ENCODE data around the gene G3BP2.

The G3BP2 gene

DNA sequence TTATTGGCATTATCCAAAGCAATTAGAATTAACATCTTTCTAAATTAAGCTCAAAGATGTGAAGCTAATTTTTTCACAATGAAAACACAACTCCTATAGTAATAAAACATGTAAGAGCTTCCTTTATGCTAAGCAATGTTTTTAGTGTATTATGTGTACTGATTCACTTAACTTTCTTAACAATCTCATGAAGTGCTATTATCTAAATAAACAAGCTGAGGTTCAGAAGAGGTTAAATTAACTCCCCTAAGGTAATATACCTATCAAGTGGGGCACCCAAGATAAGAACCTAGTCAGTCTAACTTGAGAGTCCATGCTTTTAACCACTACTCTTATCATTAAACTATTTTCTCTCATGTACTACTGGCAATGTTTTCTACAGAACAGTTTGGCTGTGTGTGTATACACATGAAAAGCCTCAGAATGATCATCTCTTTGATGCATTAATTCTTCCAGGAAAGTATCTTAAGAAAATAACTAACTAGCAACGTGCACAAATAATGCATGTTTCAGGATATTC is 13.6 kb downstream of the G3BP2 start:
- TF ChIP-seq, protein P1, sequence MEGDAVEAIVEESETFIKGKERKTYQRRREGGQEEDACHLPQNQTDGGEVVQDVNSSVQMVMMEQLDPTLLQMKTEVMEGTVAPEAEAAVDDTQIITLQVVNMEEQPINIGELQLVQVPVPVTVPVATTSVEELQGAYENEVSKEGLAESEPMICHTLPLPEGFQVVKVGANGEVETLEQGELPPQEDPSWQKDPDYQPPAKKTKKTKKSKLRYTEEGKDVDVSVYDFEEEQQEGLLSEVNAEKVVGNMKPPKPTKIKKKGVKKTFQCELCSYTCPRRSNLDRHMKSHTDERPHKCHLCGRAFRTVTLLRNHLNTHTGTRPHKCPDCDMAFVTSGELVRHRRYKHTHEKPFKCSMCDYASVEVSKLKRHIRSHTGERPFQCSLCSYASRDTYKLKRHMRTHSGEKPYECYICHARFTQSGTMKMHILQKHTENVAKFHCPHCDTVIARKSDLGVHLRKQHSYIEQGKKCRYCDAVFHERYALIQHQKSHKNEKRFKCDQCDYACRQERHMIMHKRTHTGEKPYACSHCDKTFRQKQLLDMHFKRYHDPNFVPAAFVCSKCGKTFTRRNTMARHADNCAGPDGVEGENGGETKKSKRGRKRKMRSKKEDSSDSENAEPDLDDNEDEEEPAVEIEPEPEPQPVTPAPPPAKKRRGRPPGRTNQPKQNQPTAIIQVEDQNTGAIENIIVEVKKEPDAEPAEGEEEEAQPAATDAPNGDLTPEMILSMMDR (IDR thresholded peaks at IDR 0.05; ENCODE audit: insufficient read depth, low read depth, low read length, missing control alignments), result no peak
- H3K4me3 ChIP-seq (ENCODE audit: low read length), result no peak overlapping the region
- DNase-seq (ENCODE audit: low read depth), result no peak

DNA sequence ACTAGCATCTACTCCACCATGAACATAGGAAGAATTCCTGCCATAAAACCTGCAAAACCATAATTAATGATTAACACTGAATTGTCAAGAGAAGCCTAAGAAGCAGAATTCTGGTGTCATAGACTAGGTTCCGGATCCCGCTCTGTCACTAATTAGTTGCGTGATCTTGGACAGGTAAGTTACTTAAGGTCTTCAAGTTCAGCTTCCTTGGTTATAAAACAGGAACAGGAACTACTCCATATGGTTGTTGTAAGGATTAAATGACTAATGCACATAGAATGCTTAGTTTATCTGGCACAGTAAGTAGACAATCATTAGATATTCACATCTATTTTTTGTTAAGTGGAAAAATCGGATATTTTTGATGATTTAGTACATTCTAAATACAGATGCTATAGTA is 14.3 kb downstream of the G3BP2 start:
- no peak overlapping the region for H3K4me3 ChIP-seq (ENCODE audit: low read length)
- TF ChIP-seq, protein P1 (IDR thresholded peaks at IDR 0.05; ENCODE audit: insufficient read depth, low read depth, low read length, missing control alignments), result no peak
- DNase-seq (ENCODE audit: low read depth), result peak; percentile 61

DNA sequence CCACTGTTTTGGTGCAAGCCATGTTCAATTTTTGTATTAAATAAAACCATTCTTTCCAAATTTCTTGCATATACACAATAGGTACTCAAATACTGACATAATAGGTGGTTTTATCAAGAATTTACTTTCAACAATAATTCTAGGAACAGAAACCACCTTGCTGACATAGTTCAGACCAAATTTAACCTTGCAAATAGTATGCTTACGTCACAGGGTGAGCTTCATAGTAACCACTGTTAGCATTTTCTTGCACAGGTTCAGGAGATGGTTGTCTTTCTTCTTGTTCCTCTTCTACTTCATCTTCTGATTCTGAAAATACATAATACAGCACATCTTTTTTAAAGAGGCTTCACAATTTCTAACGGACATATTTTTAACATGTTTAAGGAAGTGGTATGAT is 17.6 kb downstream of the G3BP2 start:
- H3K4me3 ChIP-seq (ENCODE audit: low read length), result no peak overlapping the region
- DNase-seq (ENCODE audit: low read depth), result no peak
- TF ChIP-seq, protein P1 (IDR thresholded peaks at IDR 0.05; ENCODE audit: insufficient read depth, low read depth, low read length, missing control alignments), result no peak

DNA sequence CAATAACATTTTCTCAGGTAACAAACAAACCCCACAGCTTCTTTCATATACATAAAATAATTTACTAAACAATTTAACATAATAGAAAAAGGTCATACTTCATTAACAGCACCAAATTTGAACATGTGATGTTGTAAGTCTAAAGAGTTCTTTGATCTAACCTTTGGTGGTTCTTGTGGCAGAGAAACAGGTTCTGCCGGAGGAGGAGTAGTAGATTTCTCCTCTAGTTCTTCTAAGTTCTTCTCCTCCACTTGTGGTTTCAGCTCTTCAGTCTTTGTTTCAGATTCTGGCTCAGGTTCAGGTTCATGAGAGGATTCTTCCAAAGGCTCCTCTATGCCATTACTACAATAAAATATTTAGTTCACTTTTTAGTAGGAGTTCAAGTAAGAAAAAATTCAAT is 18.3 kb downstream of the G3BP2 start:
- H3K4me3 ChIP-seq (ENCODE audit: low read length), result no peak overlapping the region
- no peak for DNase-seq (ENCODE audit: low read depth)
- TF ChIP-seq, protein P1 (IDR thresholded peaks at IDR 0.05; ENCODE audit: insufficient read depth, low read depth, low read length, missing control alignments), result no peak

DNA sequence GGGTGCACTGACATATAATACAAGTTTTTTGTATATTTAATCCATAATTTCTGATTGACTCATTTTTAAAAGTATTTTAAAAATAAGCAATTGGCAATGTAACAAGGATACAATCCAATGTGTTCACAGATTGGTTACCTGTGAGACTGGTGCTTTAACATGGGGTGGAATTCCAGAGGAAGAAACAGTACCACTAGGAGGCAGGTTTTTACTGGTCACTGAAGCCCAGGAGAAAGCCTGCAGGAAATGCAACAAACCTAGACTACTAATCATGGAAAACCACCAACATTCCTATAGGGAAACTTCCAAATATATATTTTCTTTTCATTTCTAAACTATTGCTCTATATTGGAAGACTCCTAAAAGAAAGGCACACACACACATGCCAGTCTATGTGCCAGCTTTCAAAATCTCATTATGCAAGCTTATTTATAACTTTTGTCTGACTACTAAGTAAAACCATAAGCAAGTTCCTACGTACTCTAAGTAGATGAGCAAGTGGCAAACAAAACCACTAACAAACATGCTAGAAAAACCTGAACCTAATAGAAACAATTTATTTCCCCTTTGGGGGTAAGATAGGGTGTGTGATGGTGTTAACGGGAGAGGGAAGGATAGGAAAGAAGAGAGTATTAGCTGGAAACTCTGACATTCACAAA is 19.2 kb downstream of the G3BP2 start:
- no peak overlapping the region for H3K4me3 ChIP-seq (ENCODE audit: low read length)
- TF ChIP-seq, protein P1 (IDR thresholded peaks at IDR 0.05; ENCODE audit: insufficient read depth, low read depth, low read length, missing control alignments), result peak; percentile 61
- DNase-seq (ENCODE audit: low read depth), result peak; percentile 60

DNA sequence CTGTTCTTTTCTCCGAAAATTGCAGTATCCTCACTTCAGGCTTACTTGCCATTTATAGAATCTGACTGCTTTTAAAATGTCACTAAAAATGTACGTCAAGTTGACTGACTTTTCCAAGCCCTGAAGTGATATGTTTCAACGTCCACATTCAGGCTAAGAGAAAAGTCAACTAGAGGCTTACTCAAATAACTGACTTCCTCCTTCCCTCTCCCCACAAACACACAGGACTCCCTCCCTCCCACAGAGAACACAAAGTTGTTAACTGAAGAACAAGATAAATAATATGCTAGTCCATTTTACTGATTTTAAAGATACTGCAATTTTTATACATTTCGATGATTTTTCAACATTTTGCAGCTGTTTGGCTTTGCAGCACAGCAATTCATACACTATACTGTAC is 29.1 kb downstream of the G3BP2 start:
- DNase-seq (ENCODE audit: low read depth), result no peak
- TF ChIP-seq, protein P1 (IDR thresholded peaks at IDR 0.05; ENCODE audit: insufficient read depth, low read depth, low read length, missing control alignments), result no peak
- no peak overlapping the region for H3K4me3 ChIP-seq (ENCODE audit: low read length)

DNA sequence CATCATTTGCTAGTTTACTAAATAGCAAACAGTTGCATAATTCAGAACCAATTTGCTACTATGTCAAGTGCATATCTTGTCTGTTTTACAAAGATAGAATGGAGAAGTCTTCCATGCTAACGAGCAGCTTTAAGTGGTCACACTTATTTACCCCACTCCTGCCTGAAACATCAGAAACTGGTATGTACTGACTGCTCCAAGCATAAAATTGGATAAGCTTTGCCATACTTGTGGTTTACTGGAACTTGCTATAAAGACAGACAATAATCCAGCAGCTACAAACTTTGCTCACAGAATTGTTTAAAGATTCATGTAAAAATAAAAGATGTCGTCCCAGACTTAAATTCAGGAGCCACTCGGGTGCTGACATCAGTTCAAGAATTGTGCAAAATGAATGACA is 29.6 kb downstream of the G3BP2 start:
- DNase-seq (ENCODE audit: low read depth), result no peak
- H3K4me3 ChIP-seq (ENCODE audit: low read length), result no peak overlapping the region
- TF ChIP-seq, protein P1 (IDR thresholded peaks at IDR 0.05; ENCODE audit: insufficient read depth, low read depth, low read length, missing control alignments), result no peak
